ENCODE measurements around the gene PDIK1L.
A peak's percentile ranks its signal among the peaks of the same experiment; 100 is the strongest.

The PDIK1L gene

DNA sequence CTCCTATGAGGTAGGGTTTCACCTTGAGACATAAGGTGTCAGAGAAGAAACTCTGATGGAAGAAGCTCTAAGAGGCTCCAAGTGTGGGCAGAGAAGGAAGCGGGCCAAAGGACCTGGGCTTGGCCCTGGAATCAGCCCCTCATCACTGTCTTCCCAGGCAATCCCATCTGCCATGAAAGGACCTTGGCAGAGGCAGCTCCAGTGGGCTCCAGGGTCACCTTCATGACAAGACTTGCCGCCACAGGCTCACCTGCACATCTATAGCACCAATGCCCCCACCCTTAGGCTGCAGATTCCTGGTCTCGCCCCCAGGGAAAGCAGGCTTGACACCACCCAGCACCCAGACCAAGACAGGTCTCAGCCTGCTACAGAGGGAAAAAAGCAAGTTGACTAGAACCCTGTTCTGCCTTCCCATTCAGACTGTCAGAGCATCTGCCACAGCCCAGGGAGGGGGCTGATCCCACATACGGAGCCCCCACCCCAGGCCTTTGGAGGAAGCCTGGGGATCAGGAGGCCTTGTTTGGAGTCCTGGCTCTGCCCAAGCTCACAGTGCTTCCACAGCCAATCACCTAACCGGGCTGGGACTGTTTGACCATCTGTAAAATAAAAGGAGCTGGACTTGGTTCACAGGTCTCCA lies 46.8 kb downstream of the PDIK1L start:
- no peak for DNase-seq

DNA sequence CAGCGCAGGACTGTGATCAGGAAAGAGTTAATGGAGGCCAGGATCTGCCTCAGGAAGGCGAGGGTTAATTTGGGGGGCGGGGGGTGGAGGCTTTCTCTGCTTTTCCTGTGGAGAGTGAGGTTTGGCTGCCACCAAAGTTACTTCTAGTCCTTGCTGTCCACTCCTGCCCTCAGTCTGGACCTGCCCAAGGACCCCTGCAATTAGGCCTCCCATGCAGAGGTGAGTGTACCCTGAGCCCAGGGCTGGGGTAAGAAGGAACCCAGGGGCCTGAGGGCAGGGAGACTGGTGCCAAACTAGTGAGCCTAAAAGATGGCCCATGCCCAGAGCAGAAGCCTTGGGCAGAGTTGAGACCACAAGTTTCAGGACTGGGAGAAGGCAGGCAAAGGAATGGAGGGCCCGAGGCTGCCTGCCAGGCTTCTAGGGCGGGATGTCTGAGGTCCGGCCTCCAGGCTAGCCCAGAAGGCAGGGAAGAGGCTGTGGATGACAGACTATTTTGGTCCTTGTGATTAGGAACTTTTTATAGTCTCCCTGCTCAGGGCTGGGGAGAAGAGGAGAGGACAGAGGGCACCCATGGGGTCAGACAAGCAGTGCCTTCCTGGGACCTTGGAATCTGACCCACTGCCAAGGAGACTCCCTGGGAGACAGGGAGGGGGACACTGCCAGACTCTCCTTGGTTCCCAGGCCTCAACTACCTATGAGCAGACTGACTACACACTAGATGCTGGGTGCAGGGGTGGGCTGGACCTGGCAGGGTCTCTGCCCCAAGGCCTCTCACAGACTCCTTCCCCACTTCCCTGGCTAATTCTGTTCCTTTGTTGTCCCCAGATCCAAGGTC lies 47.5 kb downstream of the PDIK1L start, which contains the start of gene FAM110D:
Gene FAM110D, plus strand, starts transcription at position 172 of the 835 bp plus-strand sequence. CDS start 2,213 bp downstream, outside the sequence.
- DNase-seq, result no peak

DNA sequence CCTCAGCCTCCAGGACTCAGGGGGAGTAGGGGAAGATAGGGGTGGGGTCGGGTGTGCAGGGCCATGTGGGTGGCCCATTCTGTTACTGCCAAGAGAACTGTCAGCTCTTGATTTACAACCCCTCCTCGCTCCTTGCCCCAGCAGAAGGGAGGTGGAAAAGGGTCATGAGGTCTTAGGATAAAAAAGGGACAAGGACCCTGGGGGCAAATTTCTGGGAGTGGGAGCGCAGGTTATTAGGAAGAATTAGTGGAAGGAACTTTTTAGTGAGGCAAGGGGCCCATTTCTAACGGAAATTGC lies 48.1 kb downstream of the PDIK1L start:
- DNase-seq, result no peak

DNA sequence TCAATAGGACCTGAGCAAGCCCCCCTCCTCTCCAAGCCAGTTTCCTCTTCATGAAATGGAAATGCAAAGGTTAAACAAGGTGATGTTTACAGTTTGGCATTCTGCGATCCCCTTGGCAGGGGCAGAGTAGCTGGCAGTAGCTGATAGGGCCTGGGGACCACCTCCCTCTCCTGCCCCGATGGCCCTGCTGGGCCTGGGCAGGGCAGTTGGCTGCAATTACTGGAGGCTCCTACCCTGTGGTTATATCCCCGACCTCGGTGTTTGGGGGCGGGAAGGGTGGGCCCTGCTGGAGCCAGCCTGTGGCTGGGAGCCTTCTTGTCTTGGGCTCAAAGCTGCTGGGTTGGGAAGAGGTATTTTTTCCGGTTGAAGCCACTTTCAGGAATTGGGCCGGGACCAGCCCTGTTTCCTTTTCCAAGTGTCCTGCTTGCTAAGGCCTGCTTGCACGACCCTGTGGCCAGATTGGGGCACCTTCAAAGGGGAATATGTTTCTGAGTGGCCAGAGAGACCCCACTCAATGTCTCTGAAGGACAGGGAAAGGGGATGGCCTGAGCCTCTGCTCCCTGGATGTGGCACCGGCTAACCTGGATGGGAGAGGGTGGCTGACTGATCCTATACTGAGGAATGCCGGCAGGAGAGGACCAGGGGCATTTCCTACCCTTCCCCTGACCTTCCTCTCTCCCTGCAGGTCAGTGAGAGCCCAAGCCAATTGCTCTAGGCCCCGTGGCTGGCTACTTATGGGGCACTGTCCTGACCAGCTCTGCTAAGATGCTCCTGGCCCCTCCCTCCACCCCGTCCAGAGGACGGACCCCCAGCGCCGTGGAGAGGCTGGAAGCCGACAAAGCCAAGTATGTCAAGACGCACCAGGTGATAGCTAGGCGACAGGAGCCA lies 49.1 kb downstream of the PDIK1L start:
- no peak for DNase-seq

- DNase-seq, result peak; percentile 31
These were observed 50.0 kb downstream of the PDIK1L start for GRCh38 chr1:26161415-26162219.

- DNase-seq, result no peak
These were observed 50.6 kb downstream of the PDIK1L start for GRCh38 chr1:26162220-26162709.

GRCh38 chr1:26163684-26164035 lies 52.0 kb downstream of the PDIK1L start:
- no peak for DNase-seq

- DNase-seq, result peak; percentile 60
These were observed 52.6 kb downstream of the PDIK1L start for GRCh38 chr1:26164036-26164860.

GRCh38 chr1:26164861-26165842 lies 53.5 kb downstream of the PDIK1L start:
- DNase-seq, result no peak

DNA sequence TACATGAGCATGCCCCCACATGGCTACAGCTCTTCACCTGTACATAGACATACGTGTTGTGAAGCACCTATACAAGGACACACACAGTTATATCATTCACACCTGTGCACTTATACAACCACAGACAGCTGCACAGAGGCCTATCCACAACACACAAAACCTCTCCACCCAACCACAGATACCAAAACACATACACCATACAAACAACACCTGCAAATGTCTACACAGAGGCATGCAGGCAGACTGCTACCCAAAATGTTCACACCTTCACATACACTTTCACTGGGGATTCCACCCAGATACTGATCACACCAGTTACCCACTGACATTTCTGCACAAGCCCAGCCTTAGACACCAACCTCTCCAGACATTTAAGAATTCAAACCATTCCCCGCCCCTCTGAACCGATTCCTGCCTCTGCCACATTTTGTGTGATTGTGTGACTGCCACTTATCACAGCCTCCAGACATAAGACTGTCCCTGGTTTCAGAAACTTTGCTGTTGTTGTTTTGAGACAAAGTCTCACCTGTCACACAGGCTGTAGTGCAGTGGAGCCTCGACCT lies 55.2 kb downstream of the PDIK1L start:
- DNase-seq, result peak; percentile 11

DNA sequence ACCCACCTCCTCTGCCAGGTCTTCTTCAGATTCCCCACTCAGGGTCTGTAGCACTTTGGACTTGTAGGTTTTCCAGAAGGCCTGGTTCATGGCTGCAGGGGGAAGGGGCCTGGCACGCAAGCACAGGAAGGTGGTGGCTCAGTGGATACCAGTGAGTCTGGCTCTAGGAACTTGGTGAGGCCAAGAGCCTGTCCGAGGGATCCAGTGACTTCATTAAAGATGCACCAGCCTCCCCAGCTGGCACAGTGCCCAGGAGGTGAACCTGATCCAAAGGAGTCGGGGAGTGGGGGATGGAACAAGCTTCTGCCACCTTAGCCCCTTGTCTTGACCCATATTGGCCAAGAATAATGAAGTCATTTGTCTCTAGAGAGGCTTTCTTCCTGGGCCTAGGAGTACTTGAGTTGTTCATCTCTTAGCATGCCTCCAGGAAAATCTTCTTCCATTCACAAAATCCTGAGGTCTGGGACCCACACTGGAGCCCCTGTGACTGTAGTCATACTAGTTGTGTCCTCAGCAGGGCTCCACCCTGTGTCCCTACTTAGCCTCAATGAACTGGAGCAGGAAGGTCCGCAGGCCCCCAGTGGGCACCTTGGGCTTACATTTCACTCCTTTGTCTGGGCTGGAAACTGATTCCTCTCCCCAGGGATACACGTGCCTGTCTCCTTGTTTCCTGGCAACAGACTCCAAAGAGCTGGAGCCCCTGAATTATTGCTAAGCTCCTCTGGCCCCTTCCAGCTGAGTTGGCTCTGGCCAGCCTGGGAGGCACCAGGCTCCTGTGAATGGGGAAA lies 57.0 kb downstream of the PDIK1L start, which contains the start of gene C1orf232:
Gene C1orf232, minus strand, starts transcription at position 554 of the 788 bp plus-strand sequence. Its CDS starts 464 bp downstream, at position 90.
- no peak for DNase-seq

DNA sequence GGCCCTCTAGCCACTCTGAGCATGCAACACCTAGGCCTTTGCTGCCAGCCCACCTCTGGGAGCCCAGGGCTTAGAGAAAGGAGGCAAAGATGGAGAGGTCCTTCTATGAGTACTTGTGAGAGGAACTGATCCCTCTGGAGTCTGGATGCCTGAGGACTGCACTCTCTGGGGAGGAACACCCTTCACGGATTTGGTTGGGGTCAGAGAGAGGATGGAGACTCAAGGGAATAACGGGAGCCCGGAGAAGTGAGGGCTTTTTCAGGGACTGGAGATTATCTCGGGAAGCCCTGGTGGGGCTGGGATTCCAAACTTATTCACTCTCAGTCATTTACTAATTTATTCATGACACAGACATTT lies 57.6 kb downstream of the PDIK1L start:
- DNase-seq, result no peak

- peak; percentile 92 for DNase-seq
These were observed 58.2 kb downstream of the PDIK1L start, which contains the start of gene ZNF593 for GRCh38 chr1:26169669-26170471. Gene ZNF593 (plus strand): TSS chr1:26169908. CDS start chr1:26169984, 76 bp downstream.

- no peak for DNase-seq
These were observed 58.8 kb downstream of the PDIK1L start for GRCh38 chr1:26170472-26170821.

- DNase-seq, result no peak
These were observed 59.8 kb downstream of the PDIK1L start, which contains the start of gene ZNF593OS for GRCh38 chr1:26171084-26172072. Gene ZNF593OS (minus strand): TSS chr1:26171832. CDS start chr1:26171661, 171 bp downstream.

Data from CD4-positive, alpha-beta T cell treated with Interleukin-12 subunit alpha and Interleukin-12 subunit beta, for 1 hour (primary cell).